CD1c-positive myeloid dendritic cell (primary cell): ENCODE results near the gene ZNF732.
A peak's percentile ranks its signal among the peaks of the same experiment; 100 is the strongest.
"Not testable (repeated sequence)": the region's sequence is repeated elsewhere in the genome, so short reads cannot be mapped to it uniquely, and the experiment has no call there.

ENCODE experiments used
- DNase-seq: peaks from one replicate; pipeline ENCODE4 v3.0.0-alpha.2; 2016; ENCODE audit errors: extremely low spot score

The ZNF732 gene

GRCh38 chr4:304969-305680 is at the start of gene ZNF732:
Gene ZNF732, minus strand, starts transcription at chr4:305474. Its CDS starts 164 bp downstream, at chr4:305310.
- no peak for DNase-seq

GRCh38 chr4:340011-340410 is 34.7 kb upstream of the ZNF732 start:
- no peak for DNase-seq

- no peak for DNase-seq
Observed at GRCh38 chr4:338759-339097, 33.5 kb upstream of the ZNF732 start.

GRCh38 chr4:337932-338758 is 32.9 kb upstream of the ZNF732 start:
- DNase-seq: peak; percentile 60

- DNase-seq: peak; percentile 97
Observed at GRCh38 chr4:337143-337931, 32.1 kb upstream of the ZNF732 start, which contains the start of gene ZNF141. Gene ZNF141, plus strand, starts transcription at chr4:337814. Its CDS starts 170 bp downstream, at chr4:337984.

- DNase-seq: no peak
Observed at GRCh38 chr4:336893-337142, 31.5 kb upstream of the ZNF732 start.

- DNase-seq: no peak
Observed at GRCh38 chr4:336099-336892, 31.0 kb upstream of the ZNF732 start.

- DNase-seq: no peak
Observed at GRCh38 chr4:335515-335914, 30.2 kb upstream of the ZNF732 start.

- DNase-seq: no peak
Observed at GRCh38 chr4:328729-329128, 23.5 kb upstream of the ZNF732 start.

- no peak for DNase-seq
Observed at GRCh38 chr4:314296-314903, 9.1 kb upstream of the ZNF732 start.

GRCh38 chr4:309807-310206 is 4.5 kb upstream of the ZNF732 start:
- DNase-seq: no peak

- no peak for DNase-seq
Observed at GRCh38 chr4:306551-306961, 1.3 kb upstream of the ZNF732 start.

- DNase-seq: not testable (repeated sequence)
Observed at GRCh38 chr4:304516-304915, 758 bp downstream of the ZNF732 start.

GRCh38 chr4:302381-302780 is 2.9 kb downstream of the ZNF732 start:
- DNase-seq: no peak

- DNase-seq: no peak
Observed at GRCh38 chr4:294732-295131, 10.5 kb downstream of the ZNF732 start.

GRCh38 chr4:288891-289290 is 16.4 kb downstream of the ZNF732 start:
- DNase-seq: no peak

- DNase-seq: no peak
Observed at GRCh38 chr4:273309-274017, 31.8 kb downstream of the ZNF732 start.

GRCh38 chr4:271492-272103 is 33.7 kb downstream of the ZNF732 start:
- no peak for DNase-seq

- DNase-seq: not testable (repeated sequence)
Observed at GRCh38 chr4:259240-259639, 46.0 kb downstream of the ZNF732 start.

- no peak for DNase-seq
Observed at GRCh38 chr4:256492-256891, 48.8 kb downstream of the ZNF732 start.
